H9 (cell line): Measurements from ENCODE around the gene USH2A. TPM values are rescaled to one million over a fixed set of nuclear protein-coding genes. Genes with fewer than 3 reads are reported as not detected.

Experiments used
- DNase-seq: peaks from one replicate; pipeline ENCODE4 v3.0.0-alpha.2; 2017
- H2AFZ ChIP-seq: one replicate; pipeline ENCODE4 v1.6.1; 2013; ENCODE audit warnings: mild to moderate bottlenecking, low read length, control low read depth, moderate library complexity
- H2AK5ac ChIP-seq: 2 replicates; pipeline ENCODE4 v1.6.1; 2013; ENCODE audit warnings: low read length, control low read depth, mixed read lengths; ENCODE audit not compliant: insufficient read length
- H2BK120ac ChIP-seq: one replicate; pipeline ENCODE4 v1.6.1; 2013; ENCODE audit warnings: low read depth, mild to moderate bottlenecking, low read length, control low read depth, inconsistent platforms; ENCODE audit not compliant: poor library complexity, severe bottlenecking
- H2BK12ac ChIP-seq: 2 replicates; pipeline ENCODE4 v1.6.1; 2013; ENCODE audit warnings: low read length, control low read depth, mixed read lengths, low read depth; ENCODE audit not compliant: insufficient read length
- H2BK15ac ChIP-seq: 2 replicates; pipeline ENCODE4 v1.6.1; 2013; ENCODE audit warnings: low read depth, low read length, control low read depth
- H2BK20ac ChIP-seq: one replicate; pipeline ENCODE4 v1.6.1; 2013; ENCODE audit warnings: low read depth, mild to moderate bottlenecking, low read length, control low read depth, inconsistent platforms; ENCODE audit not compliant: poor library complexity, severe bottlenecking
- H2BK5ac ChIP-seq: 2 replicates; pipeline ENCODE4 v1.6.1; 2013; ENCODE audit warnings: low read length, control low read depth, mixed read lengths; ENCODE audit not compliant: insufficient read length
- H3K14ac ChIP-seq: 2 replicates; pipeline ENCODE4 v1.6.1; 2013; ENCODE audit warnings: low read length, control low read depth; ENCODE audit not compliant: insufficient read depth
- H3K18ac ChIP-seq: 2 replicates; pipeline ENCODE4 v1.6.1; 2013; ENCODE audit warnings: low read depth, mild to moderate bottlenecking, mixed read lengths, low read length, control low read depth; ENCODE audit not compliant: insufficient read length
- H3K23ac ChIP-seq: 2 replicates; pipeline ENCODE4 v1.6.1; 2013; ENCODE audit warnings: low read length, control low read depth, mixed read lengths, low read depth; ENCODE audit not compliant: insufficient read length
- H3K23me2 ChIP-seq: 2 replicates; pipeline ENCODE4 v1.6.1; 2013; ENCODE audit warnings: low read depth, mild to moderate bottlenecking, mixed read lengths, low read length, control low read depth; ENCODE audit not compliant: insufficient read length, poor library complexity, severe bottlenecking
- H3K27ac ChIP-seq: 2 replicates; pipeline ENCODE4 v1.5.1; 2013; ENCODE audit warnings: low read length, control low read depth, mixed read lengths, low read depth; ENCODE audit not compliant: insufficient read length
- H3K27me3 ChIP-seq: 2 replicates; pipeline ENCODE4 v1.6.1; 2013; ENCODE audit warnings: low read length, control low read depth, inconsistent platforms; ENCODE audit not compliant: insufficient read depth
- H3K4ac ChIP-seq: 2 replicates; pipeline ENCODE4 v1.6.1; 2013; ENCODE audit warnings: low read depth, mild to moderate bottlenecking, control low read depth, inconsistent platforms, low read length, moderate library complexity
- H3K4me1 ChIP-seq: 2 replicates; pipeline ENCODE4 v1.6.1; 2013; ENCODE audit warnings: low read length, control low read depth, inconsistent platforms; ENCODE audit not compliant: insufficient read depth
- H3K4me2 ChIP-seq: 2 replicates; pipeline ENCODE4 v1.6.1; 2013; ENCODE audit warnings: low read length, control low read depth, mixed read lengths; ENCODE audit not compliant: insufficient read length, insufficient read depth
- H3K56ac ChIP-seq: 2 replicates; pipeline ENCODE4 v1.6.1; 2013; ENCODE audit warnings: low read depth, mild to moderate bottlenecking, mixed read lengths, low read length, control low read depth; ENCODE audit not compliant: insufficient read length
- H3K79me1 ChIP-seq: 2 replicates; pipeline ENCODE4 v1.6.1; 2013; ENCODE audit warnings: low read depth, mild to moderate bottlenecking, moderate library complexity, low read length, control low read depth, inconsistent platforms; ENCODE audit not compliant: insufficient read depth, poor library complexity, severe bottlenecking
- H3K79me2 ChIP-seq: 2 replicates; pipeline ENCODE4 v1.6.1; 2013; ENCODE audit warnings: low read length, control low read depth, inconsistent platforms; ENCODE audit not compliant: insufficient read depth
- H3K9ac ChIP-seq: 2 replicates; pipeline ENCODE4 v1.6.1; 2013; ENCODE audit warnings: low read length, control low read depth, mixed read lengths; ENCODE audit not compliant: insufficient read length; ENCODE audit errors: extremely low read depth
- H3K9me3 ChIP-seq: one replicate; pipeline ENCODE4 v1.6.1; 2013; ENCODE audit warnings: low read depth, low read length, inconsistent platforms; ENCODE audit not compliant: control insufficient read depth
- H3T11ph ChIP-seq: one replicate; pipeline ENCODE4 v1.6.1; 2013; ENCODE audit warnings: mild to moderate bottlenecking, low read length, control low read depth, inconsistent platforms
- H4K20me1 ChIP-seq: one replicate; pipeline ENCODE4 v1.6.1; 2013; ENCODE audit not compliant: control insufficient read depth, insufficient read length, insufficient read depth
- H4K5ac ChIP-seq: 2 replicates; pipeline ENCODE4 v1.6.1; 2013; ENCODE audit warnings: low read depth, mild to moderate bottlenecking, mixed read lengths, low read length, control low read depth; ENCODE audit not compliant: insufficient read length
- H4K8ac ChIP-seq: replicated peaks from 2 replicates; pipeline ENCODE4 v1.6.1; 2013; ENCODE audit warnings: low read length, control low read depth, mixed read lengths, low read depth; ENCODE audit not compliant: insufficient read length
- H4K91ac ChIP-seq: 2 replicates; pipeline ENCODE4 v1.6.1; 2013; ENCODE audit warnings: low read depth, mild to moderate bottlenecking, moderate library complexity, mixed read lengths, low read length, control low read depth; ENCODE audit not compliant: insufficient read length
- H3K27ac Mint-ChIP-seq, 3 experiments: 2 replicates in 2 of 3; 3 replicates in 1 of 3; pipeline ENCODE4 v1.8.0; 2020 to 2021; ENCODE audit warnings: mixed read lengths in 3 of 3, mild to moderate bottlenecking in 1 of 3, moderate library complexity in 1 of 3
- H3K27me3 Mint-ChIP-seq: 2 replicates; pipeline ENCODE4 v1.8.0; 2021; ENCODE audit warnings: low read depth, mild to moderate bottlenecking, moderate library complexity, mixed read lengths
- H3K36me3 Mint-ChIP-seq, 3 experiments: 2 replicates in 2 of 3; 3 replicates in 1 of 3; pipeline ENCODE4 v1.8.0; 2020 to 2021; ENCODE audit warnings: low read depth in 3 of 3, mixed read lengths in 3 of 3; ENCODE audit not compliant: insufficient read depth in 1 of 3
- H3K4me1 Mint-ChIP-seq, 2 experiments: 2 replicates each; pipeline ENCODE4 v1.8.0; 2020; ENCODE audit warnings: mixed read lengths in 2 of 2
- H3K4me3 Mint-ChIP-seq, 2 experiments: 2 replicates in 1 of 2; 3 replicates in 1 of 2; pipeline ENCODE4 v1.8.0; 2020 to 2021; ENCODE audit warnings: mild to moderate bottlenecking in 2 of 2, mixed read lengths in 2 of 2, moderate library complexity in 1 of 2
- H3K9me3 Mint-ChIP-seq, 2 experiments: 2 replicates in 1 of 2; 3 replicates in 1 of 2; pipeline ENCODE4 v1.8.0; 2020; ENCODE audit warnings: mild to moderate bottlenecking in 2 of 2, mixed read lengths in 2 of 2, moderate library complexity in 1 of 2
- CTCF ChIP-seq: fragments of 200-600 bp; sonication (generic); conservative IDR thresholded peaks from 3 replicates; pipeline ENCODE4 v1.8.0; 2021; ENCODE audit warnings: antibody characterized with exemption, mild to moderate bottlenecking
- total RNA-seq: library from RNA; stranded (reverse); gene quantifications from 2 replicates; pipeline ENCODE4 v1.2.1, GENCODE V29; 2021

The USH2A gene
- total RNA-seq, 1 experiment from 2014 or later, result 0.11 TPM

DNA sequence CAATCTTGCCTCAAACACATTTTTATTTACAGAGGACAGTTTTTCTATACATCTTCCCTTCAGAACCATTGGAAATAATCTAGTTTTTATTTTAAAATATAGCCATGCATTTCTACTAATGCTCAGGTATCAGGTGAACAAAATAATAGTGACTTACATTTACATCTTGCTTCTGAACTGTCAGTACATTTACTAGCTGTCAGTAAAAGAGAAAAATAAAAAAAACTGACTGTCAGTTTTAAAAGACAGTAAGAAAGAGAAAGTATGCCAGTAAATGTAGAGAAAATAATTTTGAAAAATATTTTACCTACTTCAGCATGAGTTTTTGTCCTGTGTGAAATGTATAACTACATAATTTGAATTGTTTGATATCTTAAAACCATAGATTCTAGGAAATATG, 33.5 kb downstream of the USH2A start:
- Histone ChIP-seq H4K8ac (no peak overlapping the region), H4K20me1 (no peaks in the 10 kb centered on the region), H2AK5ac (no peak overlapping the region), H3K23me2 (no peaks in the 10 kb centered on the region), H3K27ac (no peak overlapping the region), H3K79me2 (no peaks in the 10 kb centered on the region), H4K5ac (no peak overlapping the region), H3K4me2 (no peak overlapping the region), H3T11ph (no peak overlapping the region), H2BK120ac (no peak overlapping the region), H3K9me3 (no peaks in the 10 kb centered on the region), H4K91ac (no peak overlapping the region), H2BK5ac (no peak overlapping the region), H3K4ac (no peak overlapping the region), H3K79me1 (no peaks in the 10 kb centered on the region), H3K18ac (no peak overlapping the region), H2BK12ac (no peak overlapping the region), H2BK20ac (no peak overlapping the region), H3K9ac (no peak overlapping the region), H3K14ac (no peak overlapping the region), H3K4me1 (no peaks in the 10 kb centered on the region; the same call in 1 of the 2 replicates), H3K56ac (no peak overlapping the region), H2BK15ac (no peak overlapping the region), H3K23ac (no peak overlapping the region), H3K27me3 (no peaks in the 10 kb centered on the region), H2AFZ (no peak overlapping the region)
- no peak overlapping the region for H3K4me3 Mint-ChIP-seq
- no peaks in the 10 kb centered on the region for H3K36me3 Mint-ChIP-seq
- H3K4me1 Mint-ChIP-seq, result peaks cover 20 to 25% of the 10 kb centered on the region in 2 experiments
- no peak for DNase-seq
- H3K27ac Mint-ChIP-seq, result peak overlapping the region in 1 of 3 experiments; percentile 56; a peak in 1 of 7 replicates
- TF ChIP-seq CTCF, result no peak
- no peaks in the 10 kb centered on the region for H3K9me3 Mint-ChIP-seq
- H3K27me3 Mint-ChIP-seq, result peaks cover 16% of the 10 kb centered on the region
